Mesendoderm (in vitro differentiated cells): ENCODE measurements around the gene CPLX1.

Experiments
- DNase-seq: peaks from one replicate; pipeline ENCODE4 v3.0.0; 2013
- H2AK5ac ChIP-seq: 2 replicates; pipeline ENCODE4 v1.6.1; 2013; ENCODE audit warnings: low read length, inconsistent platforms
- H2BK120ac ChIP-seq: 2 replicates; pipeline ENCODE4 v1.6.1; 2013; ENCODE audit warnings: low read depth, mild to moderate bottlenecking, low read length, moderate library complexity, mixed read lengths
- H2BK15ac ChIP-seq: replicated peaks from 2 replicates; pipeline ENCODE4 v1.6.1; 2013; ENCODE audit warnings: low read depth, mild to moderate bottlenecking, moderate library complexity
- H2BK5ac ChIP-seq: 2 replicates; pipeline ENCODE4 v1.6.1; 2013; ENCODE audit warnings: low read length, inconsistent platforms
- H3K18ac ChIP-seq: 2 replicates; pipeline ENCODE4 v1.6.1; 2013; ENCODE audit warnings: mild to moderate bottlenecking, low read length, mixed read lengths
- H3K23ac ChIP-seq: one replicate; pipeline ENCODE4 v1.6.1; 2013; ENCODE audit warnings: low read length
- H3K27ac ChIP-seq: 2 replicates; pipeline ENCODE4 v1.5.1; 2013; ENCODE audit warnings: low read depth, mild to moderate bottlenecking, inconsistent platforms, low read length, moderate library complexity
- H3K27me3 ChIP-seq: 2 replicates; pipeline ENCODE4 v1.6.1; 2013; ENCODE audit warnings: low read length, control low read depth, mild to moderate bottlenecking, inconsistent platforms; ENCODE audit not compliant: insufficient read depth, poor library complexity
- H3K36me3 ChIP-seq: 2 replicates; pipeline ENCODE4 v1.6.1; 2013; ENCODE audit warnings: low read length, inconsistent platforms; ENCODE audit not compliant: control insufficient read depth, insufficient read depth
- H3K4ac ChIP-seq: one replicate; pipeline ENCODE4 v1.6.1; 2013; ENCODE audit warnings: low read depth, mild to moderate bottlenecking, low read length, moderate library complexity
- H3K4me1 ChIP-seq: 2 replicates; pipeline ENCODE4 v1.6.1; 2013; ENCODE audit warnings: low read depth, low read length, inconsistent platforms; ENCODE audit not compliant: control insufficient read depth
- H3K4me2 ChIP-seq: 2 replicates; pipeline ENCODE4 v1.6.1; 2013; ENCODE audit warnings: low read length
- H3K4me3 ChIP-seq: 2 replicates; pipeline ENCODE4 v1.5.1; 2013; ENCODE audit warnings: mild to moderate bottlenecking, low read length
- H3K56ac ChIP-seq: one replicate; pipeline ENCODE4 v1.6.1; 2013; ENCODE audit warnings: low read length
- H3K79me1 ChIP-seq: 2 replicates; pipeline ENCODE4 v1.6.1; 2013; ENCODE audit warnings: low read length, inconsistent platforms
- H3K79me2 ChIP-seq: 2 replicates; pipeline ENCODE4 v1.6.1; 2013; ENCODE audit warnings: mild to moderate bottlenecking, low read length; ENCODE audit not compliant: control insufficient read depth, insufficient read depth
- H3K9ac ChIP-seq: 2 replicates; pipeline ENCODE4 v1.6.1; 2013; ENCODE audit warnings: low read length, inconsistent platforms
- H4K5ac ChIP-seq: one replicate; pipeline ENCODE4 v1.6.1; 2013; ENCODE audit warnings: low read length
- H4K8ac ChIP-seq: one replicate; pipeline ENCODE4 v1.6.1; 2013; ENCODE audit warnings: low read depth, mild to moderate bottlenecking, control low read depth, low read length, moderate library complexity
- WGBS: extraction: QIAGEN DNeasy Blood & Tissue Kit; methylation state at CpG from one replicate; pipeline ENCODE4 v1.1.7; 2013; ENCODE audit warnings: low lambda C conversion rate, missing lambda C conversion rate; ENCODE audit not compliant: insufficient coverage; ENCODE audit errors: extremely low coverage; 5-methylcytosine and 5-hydroxymethylcytosine counted together

The CPLX1 gene

GRCh38 chr4:866068-866760, 40.3 kb upstream of the CPLX1 start:
- Histone ChIP-seq H3K79me1 (no peaks in the 10 kb centered on the region), H2BK120ac (no peak overlapping the region), H3K56ac (no peak overlapping the region), H3K9ac (no peak overlapping the region), H4K5ac (no peak overlapping the region), H3K4me3 (no peak overlapping the region), H2BK5ac (no peak overlapping the region), H3K4me2 (no peak overlapping the region), H4K8ac (no peak overlapping the region), H3K4ac (no peak overlapping the region), H2AK5ac (no peak overlapping the region), H3K27me3 (no peaks in the 10 kb centered on the region), H3K23ac (no peak overlapping the region), H3K36me3 (peaks cover 13% of the 10 kb centered on the region), H3K18ac (no peak overlapping the region), H3K27ac (no peak overlapping the region), H2BK15ac (no peak overlapping the region), H3K79me2 (no peaks in the 10 kb centered on the region), H3K4me1 (no peaks in the 10 kb centered on the region)
- WGBS, result no CpG with 5 or more reads among the region's 24 CpGs
- no peak for DNase-seq

DNA sequence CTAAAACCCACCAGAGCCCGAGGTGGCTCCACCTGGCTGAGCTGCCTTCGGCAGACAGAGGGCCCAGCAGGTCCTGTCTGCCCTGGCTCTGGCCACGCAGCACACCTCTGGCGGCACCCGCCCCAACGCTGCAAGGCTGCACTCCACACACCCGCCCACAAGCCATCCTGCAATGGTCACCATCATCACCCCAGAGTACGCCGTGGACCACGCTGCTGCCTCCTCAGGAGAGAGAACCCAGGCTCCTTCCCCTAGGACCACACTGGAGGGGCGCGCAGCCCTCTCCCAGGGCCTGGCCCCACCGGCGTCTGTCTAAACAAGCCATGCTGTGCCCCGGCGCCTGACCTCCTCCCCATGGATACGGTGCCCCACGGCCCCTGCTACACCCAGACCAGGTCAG, 39.6 kb upstream of the CPLX1 start:
- no CpG with 5 or more reads among the region's 18 CpGs for WGBS
- Histone ChIP-seq H3K36me3 (peaks cover 13% of the 10 kb centered on the region), H3K23ac (no peak overlapping the region), H3K79me1 (no peaks in the 10 kb centered on the region), H3K79me2 (no peaks in the 10 kb centered on the region), H4K8ac (no peak overlapping the region), H3K56ac (no peak overlapping the region), H2BK15ac (no peak overlapping the region), H2BK120ac (no peak overlapping the region), H3K4me3 (no peak overlapping the region), H3K27me3 (no peaks in the 10 kb centered on the region), H4K5ac (no peak overlapping the region), H3K27ac (no peak overlapping the region), H3K9ac (no peak overlapping the region), H2BK5ac (no peak overlapping the region), H3K4me2 (no peak overlapping the region), H3K4ac (no peak overlapping the region), H2AK5ac (no peak overlapping the region), H3K4me1 (no peaks in the 10 kb centered on the region), H3K18ac (no peak overlapping the region)
- DNase-seq, result no peak

DNA sequence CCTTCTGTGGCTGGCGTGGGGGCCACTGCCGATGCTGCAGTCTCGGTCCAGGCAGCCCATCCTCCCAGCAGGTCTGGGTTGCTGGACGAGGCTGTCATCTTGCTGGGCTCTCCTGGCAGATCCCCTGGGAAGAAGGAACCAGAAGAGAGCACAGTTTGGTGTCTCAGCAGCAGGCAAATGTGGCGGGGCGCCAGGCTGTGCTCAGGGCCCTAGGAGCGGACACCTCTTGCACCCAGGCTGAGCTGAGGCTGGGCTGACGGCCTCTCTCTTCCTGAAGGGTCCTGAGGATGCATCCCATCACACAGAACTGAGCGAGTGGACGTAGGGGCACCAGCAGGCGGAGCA, 39.2 kb upstream of the CPLX1 start:
- peaks cover 13% of the 10 kb centered on the region for H3K36me3 ChIP-seq
- H3K79me2 ChIP-seq, result no peaks in the 10 kb centered on the region
- H2BK5ac ChIP-seq, result no peak overlapping the region
- H4K8ac ChIP-seq, result no peak overlapping the region
- no peak overlapping the region for H3K4ac ChIP-seq
- H3K23ac ChIP-seq, result no peak overlapping the region
- no peak overlapping the region for H2BK15ac ChIP-seq
- H3K27me3 ChIP-seq, result no peaks in the 10 kb centered on the region
- no peak overlapping the region for H3K27ac ChIP-seq
- H3K56ac ChIP-seq, result no peak overlapping the region
- no peaks in the 10 kb centered on the region for H3K79me1 ChIP-seq
- no peak overlapping the region for H3K4me3 ChIP-seq
- H3K4me2 ChIP-seq, result no peak overlapping the region
- no peak overlapping the region for H2BK120ac ChIP-seq
- H2AK5ac ChIP-seq, result no peak overlapping the region
- H3K9ac ChIP-seq, result no peak overlapping the region
- H3K18ac ChIP-seq, result no peak overlapping the region
- H3K4me1 ChIP-seq, result no peaks in the 10 kb centered on the region
- WGBS, result no CpG with 5 or more reads among the region's 11 CpGs
- H4K5ac ChIP-seq, result no peak overlapping the region
- no peak for DNase-seq

DNA sequence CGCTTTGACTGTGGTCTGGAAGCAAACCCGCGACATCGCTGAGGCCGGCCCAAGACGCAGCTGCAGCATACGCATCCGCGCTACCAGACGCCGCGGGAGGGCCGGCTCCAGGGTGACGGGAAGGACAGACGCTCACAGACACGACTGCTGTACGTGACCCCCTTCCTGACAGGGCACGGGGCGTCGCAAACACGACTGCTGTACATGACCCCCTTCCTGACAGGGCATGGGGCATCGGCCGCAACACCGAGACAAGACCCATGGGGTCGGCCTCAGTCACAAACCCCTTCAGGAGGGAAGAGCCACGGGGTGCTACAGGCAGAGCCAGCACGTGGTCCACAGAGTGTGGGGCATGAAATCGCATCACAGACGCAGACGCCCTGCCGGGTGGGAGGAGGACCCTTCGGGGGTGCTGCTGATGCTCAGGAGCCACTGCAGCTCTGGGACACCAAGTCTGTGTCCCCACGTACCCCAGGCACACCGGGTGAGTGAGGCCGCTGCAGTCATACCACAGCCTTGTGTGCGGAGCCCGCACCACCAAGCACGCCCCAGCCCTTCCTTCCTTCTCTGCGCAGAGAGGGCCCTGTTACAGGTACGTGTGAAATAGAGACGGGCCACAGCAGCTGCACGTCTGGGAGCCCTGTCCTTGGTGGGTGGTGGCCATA, 38.7 kb upstream of the CPLX1 start:
- Histone ChIP-seq H3K56ac (no peak overlapping the region), H4K5ac (no peak overlapping the region), H2BK15ac (no peak overlapping the region), H3K18ac (no peak overlapping the region), H3K9ac (no peak overlapping the region), H3K27me3 (no peaks in the 10 kb centered on the region), H3K4me2 (no peak overlapping the region), H3K36me3 (peaks cover 9% of the 10 kb centered on the region), H3K79me1 (no peaks in the 10 kb centered on the region), H3K4me3 (no peak overlapping the region), H3K27ac (no peak overlapping the region), H4K8ac (no peak overlapping the region), H2AK5ac (no peak overlapping the region), H3K4ac (no peak overlapping the region), H3K4me1 (no peaks in the 10 kb centered on the region), H3K23ac (no peak overlapping the region), H2BK120ac (no peak overlapping the region), H3K79me2 (no peaks in the 10 kb centered on the region), H2BK5ac (no peak overlapping the region)
- no peak for DNase-seq
- WGBS, result no CpG with 5 or more reads among the region's 42 CpGs

- no CpG with 5 or more reads among the region's 21 CpGs for WGBS
- Histone ChIP-seq H2BK120ac (no peak overlapping the region), H3K4me1 (no peaks in the 10 kb centered on the region), H3K27ac (no peak overlapping the region), H3K4ac (no peak overlapping the region), H3K79me2 (no peaks in the 10 kb centered on the region), H3K27me3 (no peaks in the 10 kb centered on the region), H4K5ac (no peak overlapping the region), H3K4me2 (no peak overlapping the region), H3K9ac (no peak overlapping the region), H3K4me3 (no peak overlapping the region), H3K56ac (no peak overlapping the region), H3K79me1 (no peaks in the 10 kb centered on the region), H2BK5ac (no peak overlapping the region), H3K18ac (no peak overlapping the region), H2BK15ac (no peak overlapping the region), H3K36me3 (peaks cover 6% of the 10 kb centered on the region), H3K23ac (no peak overlapping the region), H2AK5ac (no peak overlapping the region), H4K8ac (no peak overlapping the region)
- DNase-seq, result no peak
These were observed 34.6 kb upstream of the CPLX1 start for GRCh38 chr4:860561-860960.

- Histone ChIP-seq H3K4me3 (no peak overlapping the region), H3K18ac (no peak overlapping the region), H3K23ac (no peak overlapping the region), H3K9ac (no peak overlapping the region), H3K27ac (no peak overlapping the region), H3K4me1 (no peaks in the 10 kb centered on the region), H3K36me3 (peaks cover 6% of the 10 kb centered on the region), H4K8ac (no peak overlapping the region), H4K5ac (no peak overlapping the region), H3K4me2 (no peak overlapping the region), H3K4ac (no peak overlapping the region), H2BK15ac (no peak overlapping the region), H3K79me1 (no peaks in the 10 kb centered on the region), H3K56ac (no peak overlapping the region), H3K27me3 (no peaks in the 10 kb centered on the region), H2BK5ac (no peak overlapping the region), H2BK120ac (no peak overlapping the region), H2AK5ac (no peak overlapping the region), H3K79me2 (no peaks in the 10 kb centered on the region)
- no CpG with 5 or more reads among the region's 13 CpGs for WGBS
- DNase-seq, result no peak
These were observed 33.6 kb upstream of the CPLX1 start for GRCh38 chr4:859496-859895.
